M059J (cell line): Measurements from ENCODE around the gene LMO1. TPM values are rescaled to one million over a fixed set of nuclear protein-coding genes. Genes with fewer than 3 reads are reported as not detected.

Experiments
- DNase-seq: peaks from one replicate; pipeline ENCODE4 v3.0.0-alpha.2; 2012; ENCODE audit warnings: low read depth
- total RNA-seq: library from RNA; depleted of rRNA; stranded (reverse); fragments of >200 nt; shearing (Covaris generic); gene quantifications from 2 replicates; pipeline ENCODE4 v1.2.3, GENCODE V29; 2014

Gene LMO1
- total RNA-seq, 1 experiment from 2014 or later, result not detected

DNA sequence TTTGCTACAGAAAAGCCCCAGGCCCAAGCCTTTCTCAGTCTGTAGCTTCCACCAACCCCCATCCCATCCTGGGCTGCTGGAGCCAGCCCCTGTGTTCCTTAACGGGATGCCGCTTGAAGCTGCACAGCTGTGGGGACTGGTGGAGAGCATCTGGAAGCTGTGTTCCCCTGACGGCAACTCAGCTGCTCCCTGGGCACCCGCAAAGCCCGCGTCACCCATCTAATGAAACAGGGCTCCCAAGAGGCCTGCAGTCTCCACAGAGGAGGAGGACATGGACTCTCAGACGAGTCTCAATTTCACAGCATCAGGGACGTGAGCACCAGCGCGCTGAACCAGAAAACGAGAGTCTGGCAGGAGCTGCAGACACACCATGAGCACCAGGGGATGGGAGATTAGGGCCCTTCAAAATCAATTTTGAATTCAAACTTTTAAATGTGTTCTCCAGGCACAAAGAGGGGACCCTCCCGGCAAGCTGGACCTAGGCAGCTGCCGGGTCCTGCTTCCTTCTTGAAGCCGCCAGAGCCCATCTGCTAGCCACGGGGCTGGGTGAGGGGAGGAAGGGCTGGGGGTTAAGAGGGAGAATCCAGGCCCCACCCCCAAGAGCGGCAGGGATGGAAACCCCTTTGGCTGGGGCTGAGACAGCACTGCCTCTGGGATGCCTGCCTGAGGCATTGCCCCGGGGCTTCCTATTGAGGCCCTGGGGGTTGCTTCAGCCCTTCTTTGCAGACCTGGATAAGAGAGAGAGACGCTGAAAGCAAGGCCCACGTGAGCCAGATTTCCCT lies 21.0 kb downstream of the LMO1 start:
- DNase-seq, result no peak

DNA sequence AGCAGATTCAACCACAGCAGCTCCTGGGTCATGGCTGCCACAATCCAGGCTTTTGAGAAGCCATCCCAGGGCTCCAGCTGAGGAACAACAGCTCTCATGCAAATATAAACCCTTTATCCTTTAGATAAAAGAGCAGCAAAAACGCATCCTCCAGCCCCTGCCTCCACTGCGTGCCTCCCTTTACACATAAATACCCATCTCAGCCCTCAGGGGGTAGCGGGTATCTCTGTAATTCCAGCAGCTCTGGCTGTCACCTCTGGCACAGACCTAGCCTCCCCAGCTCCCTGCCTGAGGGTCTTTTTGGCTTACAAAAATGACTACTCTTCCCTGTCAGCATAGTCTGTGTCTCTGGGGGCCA lies 21.6 kb downstream of the LMO1 start:
- DNase-seq, result no peak

DNA sequence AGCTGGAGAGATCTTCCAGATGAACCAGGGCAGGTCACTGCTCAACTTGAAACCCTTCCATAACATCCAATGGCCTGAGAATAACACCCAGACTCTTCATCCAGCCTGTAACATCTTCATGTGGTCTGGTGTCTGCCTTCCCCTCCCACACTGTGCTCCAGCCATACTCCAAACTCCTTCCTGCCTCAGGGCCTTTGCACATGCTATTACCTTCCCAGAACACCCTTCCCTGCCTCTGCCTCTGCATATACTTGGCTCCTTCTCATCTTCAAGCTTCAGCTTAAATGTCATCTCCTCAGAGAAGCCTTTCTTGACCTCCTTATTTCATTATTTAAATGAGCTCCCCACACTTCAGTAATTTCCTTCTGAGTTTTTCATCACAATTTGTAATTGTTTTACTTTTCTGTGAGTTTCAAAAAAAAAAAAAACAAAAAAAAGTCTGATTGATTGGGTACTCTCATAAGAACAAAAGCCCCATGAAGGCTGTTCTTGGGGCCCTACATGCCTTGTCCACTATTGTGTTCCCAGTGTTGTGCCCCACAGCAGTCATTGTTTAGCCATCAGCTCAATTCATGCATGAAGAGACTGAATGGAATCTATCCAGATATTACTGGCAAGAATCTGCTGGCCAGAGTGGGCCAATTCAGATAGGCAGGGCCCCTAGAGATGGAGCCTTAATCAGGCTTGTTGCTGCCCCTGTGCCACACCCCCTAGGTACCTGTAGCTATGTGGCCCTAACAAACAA lies 22.1 kb downstream of the LMO1 start:
- DNase-seq, result no peak

DNA sequence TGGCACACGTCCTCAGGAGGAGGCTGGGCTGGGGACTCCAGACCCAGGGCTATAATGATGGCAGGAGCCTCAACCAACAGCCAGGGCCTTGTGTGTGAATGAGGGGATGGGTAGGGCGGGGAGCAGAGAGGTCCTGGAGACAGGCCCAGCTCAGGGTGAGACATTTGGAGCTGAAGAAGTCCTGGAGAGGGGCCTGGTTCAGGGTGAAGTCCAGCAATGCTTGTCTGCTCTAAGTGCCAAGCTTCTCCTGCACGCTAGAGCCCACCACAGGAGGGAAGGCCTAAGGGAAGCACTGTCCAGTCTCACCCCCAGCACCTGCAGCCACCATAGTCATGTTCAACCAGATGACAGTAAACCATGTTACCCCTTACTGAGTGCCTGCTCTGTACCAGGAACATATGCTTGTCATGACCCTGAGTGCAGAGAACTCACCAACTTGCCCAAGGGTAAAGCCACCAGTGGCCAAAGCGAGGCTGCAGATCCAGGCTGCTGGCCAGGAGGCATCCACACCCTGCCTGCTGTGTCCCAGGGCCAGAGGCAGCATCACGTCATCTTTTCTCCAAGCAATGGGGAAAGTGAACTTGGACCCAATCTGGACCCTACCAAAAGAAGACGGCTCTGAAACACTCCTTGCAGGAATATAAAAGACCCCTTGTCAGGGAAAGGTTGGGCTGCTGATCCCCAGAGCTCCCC lies 24.0 kb downstream of the LMO1 start:
- DNase-seq, result no peak

DNA sequence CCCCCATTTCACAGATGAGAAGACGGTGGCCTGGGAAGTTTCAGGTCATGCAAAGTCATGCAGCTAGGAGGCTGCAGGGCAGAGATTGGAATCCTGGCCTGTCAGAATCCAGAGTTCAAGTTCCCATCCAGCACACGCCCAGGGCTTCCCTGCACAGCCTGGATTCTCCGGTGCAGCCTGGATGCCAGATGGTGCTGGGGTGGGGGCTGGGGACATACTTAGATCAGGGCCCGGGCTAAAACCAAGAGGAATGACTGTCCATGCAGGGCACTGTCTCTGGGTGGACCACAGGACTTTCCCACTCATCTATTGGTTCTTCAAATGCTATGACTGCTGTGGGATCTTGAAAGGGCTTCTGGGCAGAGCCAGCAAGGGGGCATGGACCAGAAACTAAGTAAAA lies 24.6 kb downstream of the LMO1 start:
- no peak for DNase-seq

DNA sequence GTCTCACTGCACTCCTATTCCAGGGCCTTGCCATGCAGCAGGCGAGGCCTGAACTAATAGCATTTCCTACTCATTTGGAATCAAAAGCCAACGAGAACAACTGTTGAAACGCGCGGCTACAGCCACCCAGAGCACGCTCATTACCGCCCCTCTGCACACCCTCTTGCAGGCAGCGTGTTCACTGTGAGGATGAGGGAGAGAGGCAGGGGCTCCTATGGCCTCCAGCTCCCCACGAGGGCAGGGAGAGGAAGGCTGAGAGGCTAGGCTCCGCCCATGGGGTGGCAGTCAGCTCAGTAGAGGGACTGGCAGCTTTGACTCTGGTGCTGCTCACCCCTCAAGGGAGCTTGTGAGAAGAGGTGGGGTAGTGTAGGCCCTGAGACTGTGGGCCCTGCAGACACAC lies 26.2 kb downstream of the LMO1 start:
- no peak for DNase-seq

DNA sequence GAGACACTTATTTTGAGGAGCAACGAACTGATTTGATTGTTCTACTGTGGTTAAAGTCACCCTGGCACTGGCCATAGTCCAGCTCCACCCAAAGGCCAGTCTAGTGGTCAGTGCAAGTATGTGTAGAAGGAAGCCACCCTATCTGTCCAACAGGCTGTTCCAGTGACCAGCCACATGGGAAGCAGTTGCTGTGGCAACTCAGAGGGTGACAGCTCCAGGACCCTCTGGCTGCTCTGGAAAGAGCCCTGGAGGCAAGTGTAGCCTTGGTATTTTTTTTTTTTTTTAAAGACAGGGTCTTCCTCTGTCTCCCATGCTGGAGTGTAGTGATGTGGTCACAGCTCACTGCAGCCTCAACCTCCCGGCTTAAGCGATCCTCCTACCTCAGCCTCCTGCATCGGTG lies 27.8 kb downstream of the LMO1 start:
- DNase-seq, result no peak

DNA sequence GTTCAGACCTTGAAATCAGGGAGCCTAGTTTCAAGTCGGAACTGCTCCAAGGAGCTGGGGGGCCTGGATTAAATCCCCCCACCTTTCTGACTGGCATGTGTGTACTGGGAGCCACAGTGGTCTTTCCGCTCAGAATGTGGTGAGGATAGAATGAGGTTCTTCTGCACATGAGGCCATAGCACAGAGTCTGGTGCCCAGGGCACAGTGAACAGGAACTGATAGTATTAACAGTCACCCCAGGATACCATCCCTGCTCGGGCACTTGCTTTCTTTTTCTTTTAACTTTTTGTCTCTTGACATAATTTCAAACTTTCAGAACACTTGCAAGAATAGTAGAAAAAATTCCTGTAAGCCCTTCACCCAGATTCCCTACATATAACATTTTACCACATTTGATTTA lies 28.8 kb downstream of the LMO1 start:
- DNase-seq, result no peak

DNA sequence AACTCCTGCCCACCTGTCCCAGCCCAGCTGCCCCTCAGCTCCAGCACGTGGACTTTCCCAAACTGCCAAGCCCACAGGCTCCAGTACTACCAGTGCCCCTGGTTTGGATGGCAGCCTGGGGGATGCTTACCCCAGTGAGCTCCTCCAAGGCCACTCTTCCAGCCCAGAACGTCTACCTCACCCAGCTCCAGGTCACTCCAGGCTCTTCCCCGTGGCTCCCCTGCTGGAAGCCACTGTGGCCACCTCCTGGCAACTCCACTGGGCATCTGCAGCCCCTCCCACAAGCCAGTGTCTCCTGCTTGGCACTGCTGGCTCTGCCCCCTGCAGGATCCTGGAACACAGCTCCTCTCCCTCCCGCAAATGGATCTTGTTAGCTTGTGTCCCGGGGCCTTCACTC lies 29.3 kb downstream of the LMO1 start:
- DNase-seq, result peak; percentile 72

DNA sequence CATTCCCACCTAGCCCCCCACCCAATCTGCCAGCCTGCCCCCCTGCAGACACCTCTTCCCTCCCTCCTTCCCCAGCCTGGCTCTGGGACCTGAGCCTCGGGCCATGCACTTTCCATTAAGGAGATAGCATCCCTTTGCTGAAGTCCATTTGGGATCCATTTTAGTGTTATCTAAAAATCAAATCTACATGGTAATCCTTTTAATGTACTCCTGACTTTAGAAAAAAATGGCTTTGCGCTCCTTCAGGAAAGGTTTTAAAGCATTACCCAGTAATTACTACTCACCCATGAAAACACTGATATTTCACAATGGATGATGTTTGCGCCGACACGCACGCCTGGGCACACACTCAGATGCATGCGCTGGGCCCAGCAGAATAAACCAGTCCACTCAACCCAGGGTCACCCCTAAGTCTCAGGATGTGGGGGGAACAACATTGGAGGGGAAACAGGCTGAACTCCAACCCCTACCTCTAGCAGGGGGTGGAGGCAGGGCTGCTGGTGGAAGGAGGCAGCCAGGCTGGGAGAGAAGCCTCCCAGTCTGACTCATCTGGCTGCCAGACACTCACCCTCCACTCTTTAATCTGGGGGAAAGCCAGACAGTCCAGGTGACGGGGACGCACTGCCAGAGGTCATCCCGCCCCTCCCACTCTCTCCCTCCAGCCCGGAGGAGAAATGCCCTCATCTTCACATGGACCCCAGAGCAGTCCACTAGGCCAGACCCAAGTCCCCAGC lies 29.8 kb downstream of the LMO1 start:
- peak; percentile 83 for DNase-seq

DNA sequence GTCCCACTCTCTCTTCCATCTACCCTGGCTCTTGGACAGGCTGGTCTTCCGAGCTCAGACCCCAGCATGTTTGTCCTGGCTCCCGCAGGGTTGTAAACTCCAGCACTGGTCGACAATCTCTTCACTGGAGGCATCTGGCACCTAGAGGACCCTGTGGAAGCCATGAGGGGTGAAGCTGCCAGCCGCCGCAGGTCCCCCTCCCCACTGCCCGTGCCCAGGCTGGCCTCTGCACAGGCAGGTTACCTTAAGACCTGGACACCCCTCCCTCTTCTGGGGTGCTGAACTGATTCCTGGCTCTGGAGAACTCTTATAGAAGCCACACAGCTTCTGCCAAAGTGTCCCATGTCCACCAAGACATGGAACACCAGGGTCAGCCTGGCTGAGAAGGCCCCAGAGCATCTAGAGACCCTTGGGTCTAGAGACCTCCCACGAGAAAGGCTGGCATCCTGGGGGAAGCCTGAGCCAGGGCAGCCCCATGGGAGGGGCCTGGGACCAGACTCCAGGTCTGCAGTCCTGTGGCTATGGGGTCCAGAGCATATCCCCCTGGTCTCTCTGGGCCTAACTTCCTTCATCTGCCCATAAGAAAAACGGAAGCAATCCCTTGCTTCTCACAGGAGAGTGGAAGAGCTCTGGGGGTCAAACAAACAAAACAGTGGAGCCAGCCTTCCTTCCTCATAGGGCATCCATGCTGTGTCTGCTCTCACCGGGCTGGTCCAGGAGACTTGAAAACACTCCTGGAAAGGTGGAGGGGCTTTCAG lies 30.6 kb downstream of the LMO1 start:
- no peak for DNase-seq

DNA sequence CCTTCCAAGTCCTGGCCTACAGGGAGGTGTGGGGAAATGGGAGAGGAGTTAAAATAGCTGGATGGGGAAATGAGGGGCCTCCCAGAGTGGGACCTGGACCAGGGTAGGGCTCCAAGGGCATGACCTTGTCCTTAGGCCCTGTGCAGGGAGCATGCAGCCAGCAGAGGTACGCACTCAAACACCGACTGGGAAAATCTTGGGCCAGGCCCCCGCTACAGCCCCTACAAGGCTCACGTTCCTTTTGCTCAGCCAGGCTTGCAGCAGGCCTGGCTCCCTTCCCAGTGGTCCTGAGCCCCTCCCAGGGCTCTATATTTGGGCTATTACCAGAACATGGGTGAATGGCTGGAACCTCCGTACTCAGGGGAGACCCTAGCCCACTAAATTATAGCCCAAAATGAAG lies 31.3 kb downstream of the LMO1 start:
- DNase-seq, result no peak

DNA sequence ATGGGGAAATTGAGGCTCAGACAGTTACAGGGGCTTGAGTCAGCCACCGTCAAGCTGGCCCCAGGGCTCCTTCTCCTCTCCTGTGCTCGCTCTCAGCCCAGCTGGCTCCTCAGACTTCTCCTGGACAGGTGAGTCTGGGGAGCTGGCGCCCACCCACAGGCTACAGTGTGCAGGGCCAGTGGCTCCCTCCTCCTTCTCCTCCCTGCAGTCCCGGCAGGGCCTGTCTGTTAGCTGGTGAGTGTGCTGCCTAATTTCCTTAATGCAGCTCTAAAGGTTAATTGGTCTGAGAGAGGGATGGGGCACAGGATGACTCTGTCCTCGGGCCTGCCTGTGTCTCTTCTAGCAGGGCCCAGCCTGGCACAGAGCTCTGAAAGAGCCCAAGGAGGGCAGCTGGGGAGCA lies 31.7 kb downstream of the LMO1 start:
- no peak for DNase-seq

DNA sequence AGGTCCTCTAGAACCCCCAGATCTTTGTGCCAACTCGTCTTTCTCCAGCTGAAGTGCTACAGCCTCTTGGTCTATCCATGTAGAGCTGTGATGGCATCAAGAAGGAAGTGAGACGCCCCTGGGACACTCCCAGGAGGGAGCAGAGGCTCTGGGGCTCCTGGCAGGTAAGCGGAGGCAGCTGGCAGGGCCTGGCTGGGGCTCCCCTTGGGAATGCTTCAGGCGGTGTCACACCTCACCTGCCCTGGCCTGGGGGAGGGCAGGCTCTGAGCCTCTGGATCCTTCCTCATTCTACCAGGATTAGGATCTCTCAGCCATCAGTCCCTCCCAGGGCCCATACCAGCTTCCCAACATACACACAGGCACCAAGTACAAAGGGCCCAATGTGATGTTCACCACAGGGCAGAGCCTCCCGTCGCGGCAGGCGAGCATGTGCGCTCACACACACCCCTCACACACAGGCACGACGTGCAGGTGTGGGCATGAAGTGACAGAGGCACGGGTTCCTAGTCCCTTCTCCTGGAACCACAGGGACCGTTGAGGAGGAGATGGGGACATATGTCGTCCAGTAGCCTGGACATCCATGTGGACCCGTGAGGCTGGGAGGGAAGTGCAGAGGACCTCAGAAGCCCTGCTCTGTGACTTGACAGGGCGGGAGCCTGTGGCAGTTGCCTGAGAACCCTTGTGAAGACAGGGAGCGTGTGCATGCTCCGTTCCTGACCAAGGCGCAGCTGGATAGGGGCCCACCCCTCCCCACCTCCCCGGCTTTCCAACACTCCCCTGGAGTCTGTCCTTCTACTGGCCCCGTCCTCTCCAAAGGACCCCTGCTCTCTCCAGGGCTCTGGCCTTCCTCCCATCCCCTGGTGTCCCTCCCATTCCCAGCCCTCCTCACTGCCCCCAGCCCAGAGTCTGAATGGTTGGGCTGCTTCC lies 32.5 kb downstream of the LMO1 start:
- no peak for DNase-seq

DNA sequence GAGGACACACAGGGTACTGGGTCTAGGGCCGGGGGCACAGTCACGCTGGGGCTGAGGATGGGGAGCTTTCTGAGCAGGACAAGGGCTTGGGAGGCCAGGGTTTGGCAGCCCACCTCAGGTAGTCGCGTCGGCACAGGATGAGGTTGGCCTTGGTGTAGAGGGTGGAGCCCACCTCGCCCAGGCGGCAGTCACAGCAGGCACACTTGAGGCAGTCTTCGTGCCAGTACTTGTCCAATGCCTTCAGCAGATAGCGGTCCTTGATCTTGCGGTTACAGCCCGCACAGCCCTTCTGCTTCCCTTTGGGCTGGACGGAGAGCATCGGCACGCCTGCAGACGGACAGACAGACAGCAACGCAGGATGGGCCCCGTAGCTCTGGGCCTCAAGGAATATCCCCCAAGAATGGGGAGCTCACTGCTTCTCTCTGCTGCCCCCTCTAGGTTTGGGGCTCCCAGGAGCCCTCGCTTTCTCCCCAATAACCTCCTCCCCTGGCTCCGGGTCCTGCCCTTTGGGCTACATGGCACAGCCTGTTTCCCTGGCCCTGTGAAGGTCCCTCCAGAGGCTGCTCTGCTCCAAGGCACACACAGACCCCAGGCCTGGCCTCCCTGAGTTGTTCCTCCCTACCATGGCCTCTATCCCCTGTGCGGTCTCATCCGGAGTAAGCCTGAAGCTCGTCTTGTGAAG lies 33.4 kb downstream of the LMO1 start:
- no peak for DNase-seq

DNA sequence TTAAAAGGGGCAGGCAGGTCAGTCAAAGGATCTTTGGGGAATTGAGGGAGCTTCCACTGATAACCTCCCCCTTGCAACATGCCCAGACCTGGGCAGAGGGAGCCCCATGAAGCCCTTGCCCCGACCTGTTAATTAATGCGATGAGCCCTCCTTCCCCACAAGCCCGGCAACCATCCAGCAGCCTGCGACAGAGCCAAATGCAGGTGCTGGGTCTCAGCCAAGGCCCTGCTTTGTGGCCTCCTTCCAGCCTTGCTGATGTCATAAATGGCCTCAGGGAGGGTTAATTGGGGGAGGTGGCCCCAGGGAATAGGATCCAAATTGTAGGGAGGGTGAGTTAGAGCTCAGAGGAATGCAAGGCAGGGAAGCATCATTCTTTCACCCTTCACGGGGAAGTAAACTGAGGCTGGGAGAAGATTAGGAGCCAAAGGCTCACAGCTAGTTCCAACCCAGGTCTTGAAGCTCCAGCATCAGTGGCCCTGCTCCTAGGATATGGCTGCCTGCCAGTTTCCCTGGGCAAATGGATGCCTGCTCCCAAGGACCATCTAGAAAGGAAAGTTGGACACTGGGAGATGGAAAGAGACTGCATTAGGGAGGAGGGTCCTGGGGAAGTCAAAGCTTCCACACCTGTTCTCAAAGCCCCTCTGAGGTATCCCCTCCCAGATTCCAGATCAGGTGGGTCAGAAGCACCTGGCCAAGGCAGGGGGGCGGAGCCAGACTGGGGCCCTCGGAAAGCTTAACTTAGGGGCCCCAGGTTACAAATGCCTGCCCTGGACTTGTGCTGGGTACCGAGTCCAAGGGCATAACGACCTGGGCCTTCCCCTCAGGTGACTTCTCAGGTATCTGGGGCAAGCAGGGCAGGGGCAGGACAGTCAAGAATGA lies 34.1 kb downstream of the LMO1 start:
- DNase-seq, result peak; percentile 84

DNA sequence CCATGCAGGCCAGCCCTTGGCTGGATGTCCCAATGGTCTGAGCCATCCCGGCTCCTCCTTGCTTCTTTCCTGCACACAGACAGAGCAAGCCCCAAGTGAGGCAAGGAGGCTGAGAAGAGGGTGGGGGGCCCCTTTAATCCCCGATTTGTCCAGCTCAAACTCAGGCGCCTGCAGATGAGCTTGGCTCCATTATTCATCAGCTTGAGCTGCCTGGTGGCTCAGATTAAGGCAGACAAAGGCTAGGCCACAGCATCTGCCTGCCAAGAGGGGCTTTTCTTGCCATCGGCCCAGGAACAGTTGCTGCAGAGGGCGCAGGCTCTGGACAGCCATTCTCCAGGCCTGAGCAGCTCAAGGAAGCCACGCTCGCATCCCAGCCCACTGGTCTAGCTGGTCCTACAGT lies 35.4 kb downstream of the LMO1 start:
- no peak for DNase-seq
